HCT116 (cell line): ENCODE data around the gene TMEM165. TPM values are rescaled to one million over a fixed set of nuclear protein-coding genes. Genes with fewer than 3 reads are reported as not detected.

ENCODE experiments used
- ATAC-seq: fragments of 200-7000 bp; cut with Tn5 transposase; 2 replicates; pipeline ENCODE4 v1.9.1; 2020; ENCODE audit warnings: mild to moderate bottlenecking, moderate library complexity
- BruUV-seq: library from RNA; stranded (reverse); fragments of 400-500 nt; replicated peaks from 2 replicates; lab custom pipeline; 2021; lab: Mats Ljungman, UMichigan
- CTCF ChIA-PET: fragments of 300-600 bp; sonication (Branson Sonifier 250); formaldehyde crosslinking; loops from one replicate; lab custom pipeline; 2021; ENCODE audit warnings: antibody characterized with exemption; lab: Charles Lee
- POLR2A ChIA-PET: fragments of 300-600, 350-600 bp; sonication (Branson Sonifier 250); formaldehyde crosslinking; loops from one replicate; lab custom pipeline; 2021; ENCODE audit warnings: antibody characterized with exemption; lab: Charles Lee
- RAD21 ChIA-PET, 2 experiments: fragments of 300-600 bp; sonication (Branson Sonifier 250); formaldehyde crosslinking; loops; one replicate each; lab custom pipeline; 2023; ENCODE audit warnings: low total read pairs in 2 of 2; ENCODE audit not compliant: uncharacterized antibody in 2 of 2, unreplicated experiment in 2 of 2, low non-redundant PET in 1 of 2; lab: Charles Lee
- DNase-seq: peaks from one replicate; pipeline ENCODE4 v3.0.0-alpha.2; 2010; ENCODE audit warnings: low read depth, low spot score
- H2AFZ ChIP-seq: fragments of 200-600 bp; shearing (Covaris generic), sonication (generic); 2 replicates; pipeline ENCODE4 v1.6.1; 2017; ENCODE audit warnings: low read depth, mixed run types, mixed read lengths, antibody characterized with exemption, low read length; ENCODE audit not compliant: poor library complexity, severe bottlenecking
- H3K27ac ChIP-seq: 2 replicates; pipeline ENCODE4 v1.5.1; 2012; ENCODE audit warnings: low read depth, low read length
- H3K27me3 ChIP-seq: fragments of 200-600 bp; sonication (generic); 2 replicates; pipeline ENCODE4 v1.6.1; 2016; ENCODE audit warnings: mixed run types, low read length, mixed read lengths; ENCODE audit not compliant: insufficient read depth
- H3K36me3 ChIP-seq, 2 experiments: fragments of 200-500 bp in 1 of 2; fragments of 200-600 bp in 1 of 2; sonication (Bioruptor generic) in 1 of 2; sonication (generic) in 1 of 2; 2 replicates each; pipeline versions ENCODE4 v1.5.1 to v1.6.1; 2014 to 2016; ENCODE audit warnings: low read length in 2 of 2, inconsistent platforms in 1 of 2, mixed read lengths in 1 of 2, mixed run types in 1 of 2; ENCODE audit not compliant: insufficient read depth in 2 of 2, control insufficient read depth in 1 of 2
- H3K4me1 ChIP-seq, 2 experiments: fragments of 200-600 bp in 1 of 2; sonication (generic) in 1 of 2; 2 replicates each; pipeline versions ENCODE4 v1.5.1 to v1.6.1; 2012 to 2017; ENCODE audit warnings: low read length in 2 of 2, inconsistent platforms in 1 of 2, mild to moderate bottlenecking in 1 of 2, mixed read lengths in 1 of 2, mixed run types in 1 of 2, moderate library complexity in 1 of 2; ENCODE audit not compliant: insufficient read depth in 2 of 2, control insufficient read depth in 1 of 2
- H3K4me2 ChIP-seq: fragments of 200-600 bp; sonication (generic); 2 replicates; pipeline ENCODE4 v1.6.1; 2017; ENCODE audit warnings: mixed run types, low read length, mixed read lengths
- H3K4me3 ChIP-seq, 2 experiments: fragments of 200-600 bp in 1 of 2; sonication (generic) in 1 of 2; replicated peaks in 1 of 2; 2 replicates each; pipeline ENCODE4 v1.5.1; 2011 to 2016; ENCODE audit warnings: low read length in 2 of 2, control low read depth in 1 of 2, low read depth in 1 of 2, mild to moderate bottlenecking in 1 of 2, mixed read lengths in 1 of 2, mixed run types in 1 of 2
- H3K79me2 ChIP-seq: fragments of 200-600 bp; sonication (generic); 2 replicates; pipeline ENCODE4 v1.6.1; 2017; ENCODE audit warnings: mild to moderate bottlenecking, mixed run types, low read length, moderate library complexity, mixed read lengths; ENCODE audit not compliant: insufficient read depth
- H3K9ac ChIP-seq: fragments of 200-600 bp; sonication (generic); 2 replicates; pipeline ENCODE4 v1.6.1; 2016; ENCODE audit warnings: low read length, mixed read lengths
- H3K9me2 ChIP-seq: fragments of 200-600 bp; sonication (generic), shearing (Covaris generic); 2 replicates; pipeline ENCODE4 v1.6.1; 2017; ENCODE audit warnings: mixed run types, mild to moderate bottlenecking, moderate library complexity; ENCODE audit not compliant: insufficient read depth
- H3K9me3 ChIP-seq, 2 experiments: fragments of 200-500 bp in 1 of 2; fragments of 200-600 bp in 1 of 2; sonication (Bioruptor generic) in 1 of 2; sonication (generic) in 1 of 2; 2 replicates each; pipeline ENCODE4 v1.6.1; 2014 to 2017; ENCODE audit warnings: low read length in 2 of 2, mixed read lengths in 2 of 2, inconsistent platforms in 1 of 2, low read depth in 1 of 2, mild to moderate bottlenecking in 1 of 2, mixed run types in 1 of 2, moderate library complexity in 1 of 2; ENCODE audit not compliant: control insufficient read depth in 1 of 2, insufficient read depth in 1 of 2
- H4K20me1 ChIP-seq: fragments of 200-600 bp; sonication (generic), shearing (Covaris generic); 2 replicates; pipeline ENCODE4 v1.6.1; 2017; ENCODE audit warnings: mixed run types, mild to moderate bottlenecking, moderate library complexity; ENCODE audit not compliant: insufficient read depth
- ATF3 ChIP-seq: IDR thresholded peaks from 2 replicates; pipeline ENCODE4 v1.6.1; 2012
- CEBPB ChIP-seq: IDR thresholded peaks from 2 replicates; pipeline ENCODE4 v1.6.1; 2012; ENCODE audit warnings: low read depth
- CTCF ChIP-seq, 3 experiments: fragments of 200-600 bp in 1 of 3; sonication (generic) in 1 of 3; IDR thresholded peaks in 2 of 3; conservative IDR thresholded peaks in 1 of 3; 2 replicates each; pipeline ENCODE4 v1.5.1; 2012 to 2017; ENCODE audit warnings: low read depth in 2 of 3, low read length in 2 of 3, antibody characterized with exemption in 1 of 3, borderline replicate concordance in 1 of 3, control low read depth in 1 of 3, mild to moderate bottlenecking in 1 of 3, mixed read lengths in 1 of 3, mixed run types in 1 of 3, moderate library complexity in 1 of 3; ENCODE audit not compliant: insufficient read depth in 1 of 3
- ELF1 ChIP-seq: IDR thresholded peaks from 2 replicates; pipeline ENCODE4 v1.6.1; 2012; ENCODE audit warnings: low read depth, borderline replicate concordance
- EZH2 ChIP-seq: fragments of 200-600 bp; sonication (generic); IDR thresholded peaks from 2 replicates; pipeline ENCODE4 v1.6.1; 2017; ENCODE audit warnings: antibody characterized with exemption, mixed run types
- EZH2phosphoT487 ChIP-seq: fragments of 200-600 bp; IDR thresholded peaks from 2 replicates; pipeline ENCODE4 v1.6.1; 2018; ENCODE audit warnings: antibody characterized with exemption, borderline replicate concordance
- JUND ChIP-seq: IDR thresholded peaks from 2 replicates; pipeline ENCODE4 v1.6.1; 2012
- MAX ChIP-seq: IDR thresholded peaks from 2 replicates; pipeline ENCODE4 v1.6.1; 2012
- POLR2A ChIP-seq: IDR thresholded peaks from 2 replicates; pipeline ENCODE4 v1.7.0; 2011; ENCODE audit warnings: borderline replicate concordance; ENCODE audit not compliant: insufficient read depth, insufficient read length; ENCODE audit errors: extremely low read depth
- POLR2AphosphoS5 ChIP-seq: IDR thresholded peaks from 2 replicates; pipeline ENCODE4 v1.6.1; 2011; ENCODE audit warnings: mild to moderate bottlenecking, low read depth, low read length, moderate library complexity
- REST ChIP-seq: IDR thresholded peaks from 2 replicates; pipeline ENCODE4 v1.6.1; 2012; ENCODE audit warnings: low read depth
- SIN3A ChIP-seq: IDR thresholded peaks from 2 replicates; pipeline ENCODE4 v1.6.1; 2012; ENCODE audit warnings: low read depth
- SP1 ChIP-seq: IDR thresholded peaks from 2 replicates; pipeline ENCODE4 v1.6.1; 2012; ENCODE audit warnings: low read depth
- SRF ChIP-seq: IDR thresholded peaks from 2 replicates; pipeline ENCODE4 v1.6.1; 2012; ENCODE audit warnings: low read depth
- TCF7L2 ChIP-seq: IDR thresholded peaks from 2 replicates; pipeline ENCODE4 v1.7.0; 2011; ENCODE audit warnings: borderline replicate concordance, inconsistent platforms; ENCODE audit not compliant: insufficient read depth, insufficient read length; ENCODE audit errors: extremely low read depth
- YY1 ChIP-seq: IDR thresholded peaks from 2 replicates; pipeline ENCODE4 v1.6.1; 2011; ENCODE audit warnings: low read length, low read depth, moderate library complexity, mild to moderate bottlenecking; ENCODE audit not compliant: insufficient replicate concordance; ENCODE audit errors: extremely low read depth
- ZBTB33 ChIP-seq: IDR thresholded peaks from 2 replicates; pipeline ENCODE4 v1.6.1; 2011; ENCODE audit warnings: mild to moderate bottlenecking, low read length, moderate library complexity; ENCODE audit not compliant: insufficient replicate concordance; ENCODE audit errors: extremely low read depth
- ZFX ChIP-seq: fragments of 450-650 bp; IDR thresholded peaks from 2 replicates; pipeline ENCODE4 v1.6.1; 2017
- ZNF274 ChIP-seq: fragments of 200-500 bp; sonication (Bioruptor generic); IDR thresholded peaks from 2 replicates; pipeline ENCODE4 v1.6.1; 2014; ENCODE audit warnings: mild to moderate bottlenecking, low read depth, low read length, inconsistent platforms
- intact Hi-C: fragments of 100-400 bp; cut with micrococcal nuclease; formaldehyde crosslinking; loops from 2 replicates; pipeline ENCODE4 v1.10.0; 2022
- total RNA-seq: library from RNA; stranded (reverse); gene quantifications from one replicate; pipeline ENCODE4 v1.2.1, GENCODE V29; 2021; ENCODE audit not compliant: unreplicated experiment

TMEM165 gene
- total RNA-seq, 1 experiment from 2014 or later = 60.7 TPM

GRCh38 chr4:55447831-55448230 is 52.1 kb downstream of the TMEM165 start:
- no peak for ATAC-seq
- ChIA-PET POLR2A (no interaction called here), CTCF (no interaction called here), RAD21 (no interaction called here)
- intact Hi-C loops = loop anchor here (5.0 to 10.0 kb wide), 2 partner anchors 189 to 417 kb away; partner anchors contain the start of gene NMU
- H3K4me3 ChIP-seq = no peak overlapping the region
- no TSS peak for BruUV-seq
- no peak overlapping the region for H3K9ac ChIP-seq
- TF ChIP-seq SP1 (no peak), MAX (no peak), ELF1 (no peak), EZH2phosphoT487 (no peak), ZNF274 (no peak), YY1 (no peak), JUND (no peak), SIN3A (no peak), SRF (no peak), TCF7L2 (no peak), ATF3 (no peak), REST (no peak), POLR2AphosphoS5 (no peak), EZH2 (no peak), ZBTB33 (no peak), ZFX (no peak), POLR2A (no peak), CTCF (IDR thresholded peaks at IDR 0.05 in 2 of 3, conservative IDR thresholded peaks at IDR 0.05 in 1 of 3; ENCODE audit: borderline replicate concordance in 1 of 3, insufficient read depth in 1 of 3, low read depth in 2 of 3, low read length in 2 of 3) (no peak), CEBPB (no peak)
- H3K9me2 ChIP-seq = no peaks in the 10 kb centered on the region
- H3K27ac ChIP-seq = no peak overlapping the region
- 0 out of 4 replicates have a peak, but pooled peaks cover 0 to 2% of the 10 kb centered on the region in 2 experiments for H3K4me1 ChIP-seq
- H2AFZ ChIP-seq = no peak overlapping the region
- H3K36me3 ChIP-seq = peaks cover 19 to 47% of the 10 kb centered on the region in 2 experiments
- no peaks in the 10 kb centered on the region for H3K79me2 ChIP-seq
- no peak overlapping the region for H3K4me2 ChIP-seq
- DNase-seq = no peak
- no peaks in the 10 kb centered on the region for H3K27me3 ChIP-seq
- H3K9me3 ChIP-seq = no peaks in the 10 kb centered on the region
- H4K20me1 ChIP-seq = no peaks in the 10 kb centered on the region
